ENCODE measurements around the gene SH3D21.

SH3D21 gene

DNA sequence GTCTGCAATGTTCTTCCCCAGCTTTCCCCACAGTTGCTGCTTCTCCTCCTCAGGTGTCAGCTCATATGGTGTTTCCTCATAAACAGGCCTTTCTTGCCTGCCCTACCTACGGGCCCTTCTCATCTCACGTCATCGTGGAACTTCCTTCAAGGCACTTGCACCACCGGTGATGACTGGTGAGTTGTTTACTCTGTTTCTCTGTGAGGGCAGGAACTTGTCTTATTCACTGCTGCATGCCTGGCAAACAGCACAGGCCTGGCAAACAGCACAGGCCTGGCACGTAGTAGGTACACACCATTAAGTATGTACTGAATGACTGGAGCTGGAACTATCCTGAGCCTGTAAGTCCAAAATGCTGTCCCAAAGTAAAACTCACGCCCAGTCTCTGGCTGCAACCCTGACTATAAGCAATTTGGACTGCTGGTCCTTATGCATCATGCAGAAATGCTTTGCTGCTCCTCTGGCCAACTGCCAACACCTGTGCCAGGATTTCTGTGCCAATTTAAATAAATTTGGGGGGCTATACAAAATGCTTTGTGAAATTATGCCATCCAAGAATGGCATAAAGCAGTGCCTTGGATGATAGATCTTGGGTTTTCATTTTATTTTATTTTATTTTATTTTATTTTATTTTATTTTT is 53.9 kb downstream of the SH3D21 start:
- no peak for FAIRE-seq

DNA sequence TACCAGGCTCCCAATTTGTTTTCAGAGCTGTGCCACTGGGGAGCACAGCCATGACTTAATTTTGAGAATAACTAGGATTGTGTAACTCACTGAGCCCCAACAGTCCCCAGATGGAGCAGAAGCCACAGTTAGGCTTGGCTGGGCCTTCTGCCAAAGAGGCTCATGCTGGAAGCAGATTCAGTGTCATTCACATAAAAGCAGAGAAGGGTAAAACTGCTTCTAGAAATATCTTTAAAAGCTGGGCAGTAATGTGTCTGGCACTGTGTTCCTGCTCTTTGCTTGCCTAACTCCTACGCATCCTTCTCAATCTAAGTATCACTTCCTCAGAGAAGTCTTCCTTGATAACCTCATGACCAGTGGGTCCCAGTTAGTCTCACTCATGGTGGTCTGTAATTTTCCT is 59.2 kb downstream of the SH3D21 start:
- no peak for FAIRE-seq

GRCh38 chr1:36366091-36366661 is 60.0 kb downstream of the SH3D21 start:
- no peak for FAIRE-seq

DNA sequence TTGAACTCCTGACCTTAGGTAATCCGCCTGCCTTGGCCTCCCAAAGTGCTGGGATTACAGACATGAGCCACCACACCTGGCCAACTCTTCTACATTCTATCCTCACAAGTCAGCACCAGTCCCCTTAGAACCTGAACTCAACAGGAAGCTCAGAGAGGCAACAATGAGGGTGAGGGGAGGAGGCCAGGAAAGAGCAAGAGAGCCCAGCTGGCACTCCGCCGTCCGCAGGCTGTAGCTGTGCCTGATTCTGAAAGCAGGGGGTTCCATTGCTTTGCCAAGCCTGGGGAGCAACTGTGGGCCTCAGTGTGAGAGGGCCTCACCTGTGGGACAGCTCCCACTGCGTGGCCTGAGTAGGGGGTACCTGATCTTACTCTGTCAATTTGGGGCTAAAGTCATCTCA is 60.9 kb downstream of the SH3D21 start:
- no peak for FAIRE-seq

GRCh38 chr1:36367798-36368197 is 61.6 kb downstream of the SH3D21 start:
- FAIRE-seq = no peak

- no peak for FAIRE-seq
Measured at GRCh38 chr1:36369061-36369861, 63.1 kb downstream of the SH3D21 start.
